ENCODE data around the gene GABPB2. TPM values are rescaled to one million over a fixed set of nuclear protein-coding genes. Genes with fewer than 3 reads are reported as not detected.

Gene GABPB2
- total and polyA plus RNA-seq, 4 donors = 6.9 to 22.2 (median 15.5) TPM

GRCh38 chr1:151171190-151171589, 100.6 kb downstream of the GABPB2 start:
- no peak overlapping the region for H3K27ac ChIP-seq (ENCODE audit: low read depth in 1 of 2, low read length in 2 of 2)
- no peak for ATAC-seq (ENCODE audit: low FRiP score)
- no peak for DNase-seq
- no peaks in the 10 kb centered on the region for H3K9me3 ChIP-seq (ENCODE audit: control insufficient read depth, low read length)
- no peaks in the 10 kb centered on the region for H3K4me1 ChIP-seq (ENCODE audit: control insufficient read depth in 1 of 2, insufficient read depth in 2 of 2, low read length in 2 of 2)
- intact Hi-C loops (cut with DNase I) = no loop called here
- no peaks in the 10 kb centered on the region for H3K36me3 ChIP-seq (ENCODE audit: control insufficient read depth in 1 of 2, insufficient read depth in 2 of 2, low read length in 1 of 2)
- WGBS, 2 donors = 80 to 86% methylated on average over 5 of the region's 5 CpGs
- no peak overlapping the region for H3K4me3 ChIP-seq (ENCODE audit: low read length in 2 of 2)
- H3K27me3 ChIP-seq (ENCODE audit: control insufficient read depth in 1 of 2, insufficient read depth in 2 of 2, low read length in 1 of 2) = no peaks in the 10 kb centered on the region

Other genes with a start within 250 kb of the GABPB2 start
- 10 to 100 TPM; 60.1 to 74.0 TPM for gene ARNT, start 194.2 kb upstream of the GABPB2 start, total RNA-seq
- gene ARNT, start 194.2 kb upstream of the GABPB2 start, polyA plus RNA-seq = 10 to 100 TPM; 20.3 to 20.8 TPM
- not detected for gene CTXND2, start 183.6 kb upstream of the GABPB2 start, total RNA-seq
- not detected for gene CTXND2, start 183.6 kb upstream of the GABPB2 start, polyA plus RNA-seq
- gene SETDB1, start 144.4 kb upstream of the GABPB2 start, total RNA-seq = 10 to 100 TPM; 33.5 to 56.2 TPM
- gene SETDB1, start 144.4 kb upstream of the GABPB2 start, polyA plus RNA-seq = 10 to 100 TPM; 14.9 to 27.5 TPM
- 100 to 1,000 TPM; 140 to 141 TPM for gene CERS2, start 95.9 kb upstream of the GABPB2 start, total RNA-seq
- 100 to 1,000 TPM; 106 to 133 TPM for gene CERS2, start 95.9 kb upstream of the GABPB2 start, polyA plus RNA-seq
- not detected for gene ANXA9, start 88.5 kb upstream of the GABPB2 start, total RNA-seq
- under 1 TPM in 1 of 2 donors, not detected in 1; 0.15 TPM for gene ANXA9, start 88.5 kb upstream of the GABPB2 start, polyA plus RNA-seq
- 10 to 100 TPM; 20.1 to 26.0 TPM for gene MINDY1, start 63.9 kb upstream of the GABPB2 start, total RNA-seq
- gene MINDY1, start 63.9 kb upstream of the GABPB2 start, polyA plus RNA-seq = 10 to 100 TPM in 1 of 2 donors, 1 to 10 TPM in 1; 8.9 to 17.7 TPM
- 10 to 100 TPM; 14.8 TPM for gene PRUNE1, start 62.3 kb upstream of the GABPB2 start, total RNA-seq
- gene PRUNE1, start 62.3 kb upstream of the GABPB2 start, polyA plus RNA-seq = 10 to 100 TPM; 10.5 to 16.8 TPM
- gene BNIPL, start 34.2 kb upstream of the GABPB2 start, total RNA-seq = under 1 TPM; 0.29 to 0.54 TPM
- gene BNIPL, start 34.2 kb upstream of the GABPB2 start, polyA plus RNA-seq = under 1 TPM in 1 of 2 donors, not detected in 1; 0.38 TPM
- gene C1orf56, start 23.0 kb upstream of the GABPB2 start, total RNA-seq = 1 to 10 TPM; 3.0 to 3.8 TPM
- 1 to 10 TPM; 1.8 to 2.6 TPM for gene C1orf56, start 23.0 kb upstream of the GABPB2 start, polyA plus RNA-seq
- 100 to 1,000 TPM; 102 TPM for gene CDC42SE1, start 11.1 kb upstream of the GABPB2 start, total RNA-seq
- gene CDC42SE1, start 11.1 kb upstream of the GABPB2 start, polyA plus RNA-seq = 10 to 100 TPM; 30.1 to 82.4 TPM
- gene MLLT11, start 10.4 kb upstream of the GABPB2 start, total RNA-seq = 1 to 10 TPM; 2.4 to 2.5 TPM
- 1 to 10 TPM; 4.3 to 6.9 TPM for gene MLLT11, start 10.4 kb upstream of the GABPB2 start, polyA plus RNA-seq
- 10 to 100 TPM in 1 of 2 donors, 1 to 10 TPM in 1; 8.1 to 25.2 TPM for gene SEMA6C, start 75.9 kb downstream of the GABPB2 start, total RNA-seq
- 10 to 100 TPM in 1 of 2 donors, 1 to 10 TPM in 1; 2.5 to 28.8 TPM for gene SEMA6C, start 75.9 kb downstream of the GABPB2 start, polyA plus RNA-seq
- 1 to 10 TPM; 4.1 TPM for gene TNFAIP8L2, start 85.9 kb downstream of the GABPB2 start, total RNA-seq
- 1 to 10 TPM; 4.1 to 7.1 TPM for gene TNFAIP8L2, start 85.9 kb downstream of the GABPB2 start, polyA plus RNA-seq
- 1 to 10 TPM; 7.3 to 9.6 TPM for gene LYSMD1, start 95.1 kb downstream of the GABPB2 start, total RNA-seq
- gene LYSMD1, start 95.1 kb downstream of the GABPB2 start, polyA plus RNA-seq = 1 to 10 TPM; 4.4 to 7.5 TPM
- 10 to 100 TPM; 27.3 to 33.8 TPM for gene SCNM1, start 95.4 kb downstream of the GABPB2 start, total RNA-seq
- 10 to 100 TPM; 39.3 to 58.4 TPM for gene SCNM1, start 95.4 kb downstream of the GABPB2 start, polyA plus RNA-seq
- gene TMOD4, start 105.2 kb downstream of the GABPB2 start, total RNA-seq = under 1 TPM in 1 of 2 donors, not detected in 1; 0.78 TPM
- under 1 TPM in 1 of 2 donors, not detected in 1; 0.69 TPM for gene TMOD4, start 105.2 kb downstream of the GABPB2 start, polyA plus RNA-seq
- 10 to 100 TPM; 37.1 to 40.8 TPM for gene VPS72, start 119.4 kb downstream of the GABPB2 start, total RNA-seq
- gene VPS72, start 119.4 kb downstream of the GABPB2 start, polyA plus RNA-seq = 10 to 100 TPM; 26.7 to 28.7 TPM
- gene PIP5K1A, start 127.8 kb downstream of the GABPB2 start, total RNA-seq = 10 to 100 TPM; 64.0 to 67.6 TPM
- 10 to 100 TPM; 16.5 to 22.7 TPM for gene PIP5K1A, start 127.8 kb downstream of the GABPB2 start, polyA plus RNA-seq
- 100 to 1,000 TPM; 115 to 118 TPM for gene PSMD4, start 184.0 kb downstream of the GABPB2 start, total RNA-seq
- gene PSMD4, start 184.0 kb downstream of the GABPB2 start, polyA plus RNA-seq = 100 to 1,000 TPM; 144 to 162 TPM
- gene ZNF687, start 211.5 kb downstream of the GABPB2 start, total RNA-seq = 10 to 100 TPM; 18.4 to 24.0 TPM
- gene ZNF687, start 211.5 kb downstream of the GABPB2 start, polyA plus RNA-seq = 1 to 10 TPM; 7.7 to 9.6 TPM

All from aorta (tissue), 5 donors.